Endometrium (tissue), 2 donors: ENCODE data around the gene ZNF248.
"Not testable (repeated sequence)": the region's sequence is repeated elsewhere in the genome, so short reads cannot be mapped to it uniquely, and the experiment has no call there.

Experiments used
- FAIRE-seq: peaks from 2 replicates; lab custom pipeline; 2012; peaks lifted over from hg19 to GRCh38; lab: Jason Lieb, UNC
- donor health status: control.
- donor health status: control.

ZNF248 gene

DNA sequence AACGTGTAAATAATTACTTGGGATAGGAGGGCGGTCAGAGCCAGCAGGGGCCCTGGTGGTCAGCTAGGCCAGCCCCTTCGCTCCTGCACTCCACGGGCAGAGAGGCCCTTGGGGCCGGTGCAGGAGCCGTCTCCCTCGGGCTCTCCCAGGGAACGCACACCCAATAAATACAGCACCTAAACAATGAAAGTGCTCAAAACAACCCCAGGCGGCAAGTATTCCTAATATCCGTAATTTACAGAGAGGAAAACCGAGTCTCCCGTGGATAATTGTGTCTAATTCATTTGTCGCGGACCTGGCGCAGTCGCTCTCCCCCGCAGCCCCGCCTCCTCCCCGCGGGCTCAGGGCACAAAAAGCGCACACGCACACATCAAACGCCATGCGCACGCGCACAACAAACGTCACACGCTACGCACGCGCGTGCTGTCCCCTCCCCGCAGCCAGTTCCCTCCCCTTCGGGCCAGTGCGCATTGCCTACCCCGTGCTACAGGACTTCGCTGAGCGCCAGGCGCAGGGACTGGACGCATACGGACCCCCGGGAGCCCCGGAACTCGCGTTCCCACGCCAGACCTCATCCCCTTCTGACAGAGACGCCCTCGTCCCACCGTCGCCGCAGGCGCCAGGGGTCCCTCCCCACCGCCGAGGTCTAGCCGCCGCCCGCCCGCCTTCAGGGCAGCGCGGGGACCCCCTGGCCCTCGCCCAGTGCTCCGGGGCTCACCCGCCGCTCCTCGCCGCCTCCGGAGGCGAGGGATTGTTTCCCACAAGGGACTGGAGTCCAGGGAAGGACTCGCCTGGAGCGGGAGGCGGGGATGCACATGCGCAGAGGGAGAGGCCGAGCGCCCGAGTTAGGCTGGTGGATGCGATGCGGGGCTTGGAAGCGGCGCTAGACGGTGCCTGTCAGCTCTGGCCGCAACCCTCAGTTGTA lies at the start of gene ZNF248:
TSS of gene ZNF248 (minus strand) at position 324 of the 925 bp plus-strand sequence. CDS start 1,300 bp downstream, outside the sequence.
- peak; percentile 82 for FAIRE-seq

DNA sequence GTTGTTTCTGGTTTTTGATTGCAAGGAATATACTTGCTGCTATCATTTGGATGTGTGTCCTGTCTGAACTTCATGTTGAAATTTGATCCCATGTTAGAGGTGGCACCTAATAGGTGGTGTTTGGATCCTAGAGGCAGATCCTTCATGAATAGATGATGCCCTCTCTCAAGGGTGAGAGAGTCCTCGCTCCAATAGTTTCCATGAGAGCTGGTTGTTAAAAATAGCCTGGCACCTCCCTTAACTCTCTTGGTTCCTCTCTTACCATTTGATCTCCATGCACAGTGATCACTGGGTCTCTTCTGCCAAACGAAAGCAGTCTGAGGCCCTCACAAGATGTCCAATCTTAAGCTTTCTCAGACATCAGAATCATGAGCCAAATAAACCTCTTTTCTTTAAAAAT lies 49.0 kb upstream of the ZNF248 start:
- FAIRE-seq = no peak

DNA sequence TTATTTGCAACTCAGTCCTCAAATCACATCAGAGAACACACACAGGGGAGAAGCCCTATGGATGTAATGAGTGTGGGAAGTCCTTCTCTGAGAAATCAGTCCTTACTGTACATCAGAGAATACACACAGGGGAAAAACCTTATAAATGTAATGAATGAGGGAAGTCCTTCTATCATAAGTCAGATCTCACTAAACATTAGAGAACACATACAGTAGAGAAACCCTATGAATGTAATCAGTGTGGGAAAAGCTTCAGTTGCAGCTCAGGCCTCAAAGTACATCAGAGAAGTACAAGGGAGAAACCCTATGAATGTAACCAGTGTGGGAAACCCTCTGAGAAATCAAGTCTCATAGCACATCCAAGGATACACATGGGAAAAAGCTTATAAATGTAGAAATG lies 39.0 kb upstream of the ZNF248 start:
- FAIRE-seq = no peak

DNA sequence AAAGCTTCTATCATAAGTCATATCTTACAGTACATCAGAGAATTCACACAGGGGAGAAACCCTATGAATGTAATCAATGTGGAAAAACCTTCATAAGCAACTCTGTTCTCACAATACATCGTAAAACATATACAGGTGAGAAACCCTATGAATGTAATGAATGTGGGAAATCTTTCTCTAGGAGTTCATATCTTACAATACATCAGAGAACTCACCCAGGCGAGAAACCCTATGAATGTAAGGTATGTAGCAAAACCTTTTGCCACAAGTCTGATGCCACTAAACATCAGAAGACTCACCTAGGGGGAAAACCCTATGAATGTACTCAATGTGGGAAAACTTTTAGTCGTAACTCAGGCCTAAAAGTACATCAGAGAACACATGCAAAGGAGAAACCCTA lies 38.3 kb upstream of the ZNF248 start:
- no peak for FAIRE-seq

DNA sequence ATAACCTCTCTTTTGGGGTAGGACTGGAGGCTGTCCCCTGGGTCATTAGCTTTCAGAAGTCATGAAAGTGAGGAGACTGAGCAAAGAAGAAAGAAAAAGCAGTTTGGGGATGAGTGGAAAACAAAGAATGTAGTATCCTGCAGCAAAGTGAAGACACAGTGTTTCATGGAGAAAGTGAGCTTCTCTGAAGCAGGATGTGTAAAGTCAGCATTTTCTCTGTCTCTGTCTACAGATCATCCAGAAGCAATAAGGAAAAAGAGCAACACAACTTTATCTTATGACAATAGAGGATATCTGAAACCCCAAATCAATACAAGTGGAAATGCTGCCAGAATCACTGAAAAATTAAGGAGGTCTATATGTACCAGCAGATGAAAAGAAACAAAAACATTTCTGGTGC lies 28.4 kb upstream of the ZNF248 start:
- no peak for FAIRE-seq

DNA sequence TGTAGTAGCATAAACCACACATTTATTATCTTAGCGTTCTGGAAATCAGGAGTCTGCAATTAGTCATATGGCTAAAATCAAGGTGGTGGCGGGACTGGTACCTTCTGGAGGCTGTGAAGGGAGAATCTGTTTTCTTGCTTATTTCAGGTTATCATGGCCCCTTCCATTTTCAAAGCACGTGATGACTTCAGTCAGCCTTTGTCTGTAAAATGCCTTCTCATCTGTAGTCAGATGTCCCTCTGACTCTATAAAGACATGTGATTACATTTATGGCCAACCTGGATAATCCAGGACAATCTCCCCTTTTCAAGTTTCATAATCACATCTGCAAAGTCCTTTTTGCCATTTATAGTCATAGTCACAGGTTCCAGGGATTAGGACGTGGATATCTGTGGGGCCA lies 15.5 kb upstream of the ZNF248 start:
- no peak for FAIRE-seq

DNA sequence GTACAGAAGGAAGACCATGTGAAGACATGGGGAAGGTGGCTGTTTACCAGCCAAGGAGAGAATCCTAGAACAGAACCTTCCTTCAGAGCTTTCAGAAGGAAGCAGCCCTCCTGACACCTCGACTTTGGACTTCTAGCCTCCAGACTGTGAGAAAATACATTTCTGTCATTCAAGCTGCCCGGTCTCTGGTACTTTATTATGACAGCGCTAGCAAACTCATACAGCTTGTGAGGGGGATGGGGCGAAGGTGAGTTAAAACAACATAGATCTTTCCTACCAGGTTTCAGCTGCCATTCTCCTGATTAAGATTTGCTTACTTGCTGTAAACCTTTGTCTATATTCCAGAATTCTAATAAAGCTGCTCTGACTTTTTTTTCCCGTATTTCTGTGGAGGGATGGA lies 14.9 kb upstream of the ZNF248 start:
- FAIRE-seq = no peak

DNA sequence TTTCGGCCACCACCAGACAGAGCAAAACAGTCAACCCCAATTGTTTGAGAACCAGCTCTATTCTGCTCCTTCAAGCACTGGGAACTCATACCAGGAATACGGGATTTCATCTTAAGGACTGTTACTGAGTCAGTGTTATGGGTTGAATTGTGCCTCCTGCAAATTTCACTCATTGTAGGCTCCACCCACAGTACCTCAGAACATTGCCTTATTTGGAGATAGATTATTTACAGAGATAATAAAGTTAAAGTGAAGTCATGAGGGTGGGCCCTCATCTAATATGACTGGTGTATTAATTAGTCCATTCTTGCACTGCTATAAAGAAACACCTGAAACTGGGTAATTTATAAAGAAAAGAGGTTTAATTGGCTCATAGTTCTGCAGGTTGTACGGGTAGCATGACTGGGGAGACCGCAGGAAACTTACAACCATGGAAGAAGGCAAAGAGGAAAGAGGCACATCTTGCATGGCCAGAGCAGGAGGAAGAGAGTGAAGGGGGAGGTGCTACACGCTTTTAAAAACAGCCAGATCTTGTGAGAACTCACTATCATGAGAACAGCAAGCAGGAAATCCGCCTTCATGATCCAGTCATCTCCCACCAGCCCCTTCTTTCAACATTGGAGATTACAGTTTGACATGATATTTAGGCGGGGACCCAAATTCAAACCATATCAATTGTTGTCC lies 14.3 kb upstream of the ZNF248 start:
- no peak for FAIRE-seq

DNA sequence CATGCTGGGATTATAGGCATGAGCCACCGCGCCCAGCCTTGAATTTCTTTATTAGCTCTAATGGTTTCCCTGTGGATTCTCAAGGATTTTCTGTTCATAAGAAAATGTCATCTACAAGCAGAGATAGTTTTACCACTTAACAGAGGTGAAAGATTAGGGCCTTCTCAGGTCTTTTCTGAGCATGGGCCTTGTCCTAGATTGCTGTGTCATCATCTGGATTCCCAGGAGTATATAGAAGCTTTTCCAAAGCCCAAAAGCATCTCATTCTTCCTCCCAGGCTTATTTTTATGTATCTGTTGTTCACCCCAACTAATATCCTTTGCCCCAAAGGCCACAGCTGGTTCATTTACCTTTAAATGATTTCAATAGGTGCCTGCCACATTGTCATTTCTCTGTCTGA lies 13.7 kb upstream of the ZNF248 start:
- no peak for FAIRE-seq

DNA sequence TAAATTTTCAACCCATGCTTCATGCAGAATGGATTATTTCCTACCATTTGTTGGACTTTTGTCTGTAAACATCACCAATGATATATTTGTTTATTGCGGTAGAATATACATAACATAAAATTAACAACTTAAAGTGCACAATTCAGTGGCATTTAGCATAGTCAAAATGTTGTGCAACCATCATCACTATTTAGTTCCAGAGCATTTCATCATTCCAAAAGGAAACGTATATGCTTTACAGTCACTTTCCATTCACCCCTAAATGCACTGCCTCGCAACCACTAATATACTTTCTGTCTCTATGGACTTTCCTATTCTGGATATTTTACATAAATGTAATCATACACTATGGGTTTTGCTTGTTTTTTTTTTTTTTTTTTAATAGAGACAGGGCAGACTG lies 11.4 kb upstream of the ZNF248 start:
- no peak for FAIRE-seq

DNA sequence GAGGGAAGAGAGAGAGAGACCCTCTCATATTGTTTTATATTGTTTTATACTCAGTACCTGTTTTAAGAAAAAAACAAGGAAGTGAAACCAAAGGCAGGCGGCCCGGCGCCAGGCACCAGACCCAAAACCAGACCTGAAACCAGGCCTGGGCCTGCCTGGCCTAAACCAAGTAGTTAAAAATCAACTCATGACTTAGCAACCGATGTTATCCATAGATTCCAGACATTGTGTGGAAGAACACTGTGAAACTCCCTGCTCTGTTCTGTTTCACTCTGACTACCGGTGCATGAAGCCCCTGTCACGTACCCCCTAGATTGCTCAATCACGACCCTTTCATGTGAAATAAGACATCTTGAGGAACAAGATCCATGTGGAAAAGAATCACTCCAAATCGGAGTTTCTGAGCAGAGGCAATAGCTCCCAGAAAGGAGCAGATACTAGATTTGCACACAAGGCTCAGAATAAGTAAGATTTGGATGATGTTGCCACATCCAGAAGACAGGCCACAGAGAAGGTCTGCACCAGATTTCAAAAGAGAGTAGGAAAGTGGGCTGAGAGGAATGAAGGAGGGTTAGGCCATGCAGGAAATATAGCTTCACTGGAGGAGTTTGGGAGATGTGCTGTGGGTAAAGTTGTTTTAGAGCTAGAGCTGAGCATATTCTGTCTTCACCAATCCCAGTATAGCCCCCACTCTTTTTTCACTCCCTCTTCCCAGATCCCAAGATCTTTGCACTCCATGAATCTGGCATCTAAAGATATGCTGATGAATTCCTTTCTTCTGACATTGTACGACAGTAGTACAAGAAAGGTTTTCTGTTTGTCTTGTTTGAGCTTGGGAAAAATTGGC lies 8.8 kb upstream of the ZNF248 start:
- FAIRE-seq = no peak

DNA sequence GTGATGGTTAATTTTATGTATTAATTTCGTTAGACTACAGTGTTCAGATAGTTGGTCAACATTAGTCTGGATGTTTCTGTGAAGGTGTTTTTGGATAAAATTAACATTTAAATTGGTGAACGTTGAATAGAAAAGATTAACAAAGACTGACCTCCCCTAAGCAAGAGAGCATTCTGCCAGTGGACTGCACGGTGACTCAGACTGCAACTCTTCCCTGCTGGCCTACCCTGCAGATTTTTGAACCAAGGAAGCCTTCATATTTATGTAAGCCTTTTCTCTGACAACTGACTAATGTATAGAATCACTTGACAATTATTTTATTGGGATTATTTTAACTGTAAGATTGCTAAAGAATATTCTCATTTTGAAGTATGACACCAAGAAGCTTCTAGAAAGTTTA lies 7.9 kb upstream of the ZNF248 start:
- FAIRE-seq = no peak

DNA sequence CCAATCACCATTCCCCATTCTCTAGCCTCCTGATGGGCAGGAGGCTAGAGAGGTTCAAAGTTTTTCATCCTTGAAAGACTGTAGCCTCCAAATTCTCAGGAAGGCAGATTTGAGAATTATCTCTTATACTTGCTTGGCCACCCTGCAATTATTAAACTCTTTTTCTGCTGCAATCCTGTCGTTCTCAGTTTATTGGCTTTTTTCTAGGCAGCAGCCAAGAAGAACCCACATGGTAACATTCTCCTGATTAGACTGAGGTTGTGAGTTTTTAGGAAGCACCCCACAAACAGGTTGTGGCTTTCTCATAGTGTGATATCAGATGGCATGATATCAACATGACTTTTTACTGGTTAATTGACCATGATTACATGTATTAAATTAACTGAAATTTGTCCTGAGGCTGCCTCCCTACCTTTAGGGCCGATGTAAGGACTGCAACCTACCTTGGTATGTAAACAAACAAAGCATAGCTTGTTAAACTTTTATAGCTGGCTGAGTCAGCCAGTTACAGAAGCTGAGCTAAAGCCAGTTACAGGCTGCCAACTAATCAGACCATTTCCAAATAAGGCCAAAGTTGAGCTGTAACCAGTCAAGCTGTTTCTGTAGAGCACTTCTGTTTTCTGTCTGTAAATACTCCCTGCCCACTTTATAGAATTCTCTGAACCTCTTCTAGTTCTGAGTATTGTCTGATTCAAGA lies 3.2 kb upstream of the ZNF248 start:
- FAIRE-seq = no peak

DNA sequence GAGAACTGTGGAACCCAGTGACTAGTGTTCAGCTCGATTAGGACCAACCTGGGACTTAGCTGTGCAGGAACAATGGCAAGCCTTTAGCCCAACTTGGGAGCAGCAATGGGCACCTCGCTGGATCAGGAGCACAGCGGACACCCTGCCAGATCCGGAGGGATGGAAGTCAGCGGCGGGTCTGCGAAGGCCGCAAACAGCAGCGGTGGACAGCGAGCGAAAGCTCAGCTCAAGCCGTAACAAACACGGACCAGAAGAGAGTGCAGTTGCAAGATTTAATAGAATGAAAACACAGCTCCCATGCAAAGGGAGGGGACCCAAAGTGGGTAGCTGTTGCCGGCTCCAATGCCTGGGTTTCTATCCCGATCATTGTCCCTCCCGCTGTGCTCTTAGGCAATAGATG lies 1.9 kb upstream of the ZNF248 start:
- FAIRE-seq = not testable (repeated sequence)

DNA sequence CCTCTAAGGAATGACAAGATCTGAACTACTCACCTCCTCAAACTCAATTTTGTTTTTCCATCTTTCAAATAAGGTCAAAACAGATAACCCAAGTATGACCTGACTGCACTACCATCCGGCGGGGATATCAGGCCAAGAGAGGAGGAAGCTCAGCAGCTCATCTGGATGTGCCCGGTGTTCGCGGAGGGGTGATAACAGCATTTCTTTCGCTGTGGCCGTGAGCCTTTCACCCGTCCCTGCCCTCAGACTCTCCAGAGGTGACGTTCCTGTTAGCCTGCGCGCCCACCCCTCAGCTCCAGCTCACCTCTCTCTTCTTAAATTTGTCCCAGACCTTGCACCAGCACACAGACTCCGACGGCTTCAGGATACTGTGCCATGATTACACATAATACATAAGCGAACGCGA lies 526 bp downstream of the ZNF248 start:
- FAIRE-seq = no peak

DNA sequence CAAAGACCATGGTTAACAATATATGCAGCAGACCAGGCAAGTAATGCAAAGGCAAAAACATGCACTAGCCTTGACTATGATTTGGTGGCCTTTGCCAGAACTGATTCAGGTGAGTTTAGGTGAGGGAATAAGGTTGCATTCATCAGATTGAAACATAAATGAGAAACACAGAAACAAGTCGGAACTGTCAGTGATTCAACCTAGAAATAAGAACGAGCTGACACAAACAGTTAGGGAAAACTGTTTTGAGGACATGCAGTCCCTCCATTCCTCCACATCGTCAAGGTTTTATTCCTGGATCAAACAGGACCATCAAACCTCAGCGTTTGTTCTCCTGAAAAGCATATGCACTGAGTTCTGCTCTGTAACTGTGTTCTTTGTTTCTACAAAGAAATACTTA lies 1.8 kb downstream of the ZNF248 start:
- FAIRE-seq = no peak

DNA sequence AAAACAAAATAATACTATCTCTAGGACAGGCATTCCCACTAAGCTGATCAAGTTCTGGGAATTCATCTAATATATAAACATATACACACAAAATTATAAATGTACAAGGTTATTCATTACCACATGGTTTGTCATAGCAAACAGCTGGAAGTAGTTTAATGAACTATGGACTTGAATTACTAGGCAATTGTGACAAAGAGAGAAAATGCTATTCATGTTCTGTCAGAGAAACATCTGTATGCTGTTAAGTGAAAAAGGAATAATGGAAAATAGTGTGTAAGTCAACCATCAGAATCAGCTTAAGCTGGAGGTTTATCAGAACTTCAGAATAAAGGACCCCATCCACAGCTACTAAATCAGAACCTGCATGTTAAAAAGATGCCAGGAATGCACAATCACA lies 2.8 kb downstream of the ZNF248 start:
- no peak for FAIRE-seq

DNA sequence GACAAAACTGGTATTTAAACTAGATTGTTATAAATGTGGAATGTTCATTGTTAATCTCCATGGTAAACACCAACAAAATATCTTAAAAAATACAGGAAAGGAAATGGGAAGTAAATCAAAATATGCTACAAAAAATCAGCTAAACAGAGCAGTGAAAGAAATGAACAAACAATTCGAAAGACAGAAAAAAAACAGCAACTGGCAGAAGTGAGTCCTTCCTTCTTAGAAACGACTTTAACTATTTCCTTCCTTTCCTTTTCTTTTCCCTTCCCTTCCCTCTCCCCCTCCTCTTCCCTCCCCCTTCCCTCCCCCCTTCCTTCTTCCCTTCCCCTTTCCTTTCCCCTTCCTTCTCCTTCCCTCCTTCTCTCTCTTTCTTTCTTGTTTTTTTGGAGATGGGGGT lies 12.8 kb downstream of the ZNF248 start:
- no peak for FAIRE-seq

DNA sequence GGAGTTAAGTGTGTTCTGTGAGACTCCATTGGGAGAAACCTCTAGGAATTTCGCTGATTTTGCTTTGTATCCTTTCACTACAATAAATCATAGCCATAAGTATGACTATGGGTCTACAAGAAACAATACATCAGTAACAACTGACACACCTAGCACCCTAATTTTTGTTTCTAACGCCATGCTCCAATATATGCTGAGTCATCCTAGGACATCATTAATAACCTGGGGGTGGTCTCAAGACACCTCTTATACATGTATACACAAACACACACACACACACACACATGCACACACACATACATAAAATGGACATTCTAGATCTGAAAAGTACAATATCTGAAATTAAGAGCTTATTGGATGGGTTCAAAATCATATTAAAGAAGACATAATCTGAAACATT lies 18.2 kb downstream of the ZNF248 start:
- FAIRE-seq = no peak

DNA sequence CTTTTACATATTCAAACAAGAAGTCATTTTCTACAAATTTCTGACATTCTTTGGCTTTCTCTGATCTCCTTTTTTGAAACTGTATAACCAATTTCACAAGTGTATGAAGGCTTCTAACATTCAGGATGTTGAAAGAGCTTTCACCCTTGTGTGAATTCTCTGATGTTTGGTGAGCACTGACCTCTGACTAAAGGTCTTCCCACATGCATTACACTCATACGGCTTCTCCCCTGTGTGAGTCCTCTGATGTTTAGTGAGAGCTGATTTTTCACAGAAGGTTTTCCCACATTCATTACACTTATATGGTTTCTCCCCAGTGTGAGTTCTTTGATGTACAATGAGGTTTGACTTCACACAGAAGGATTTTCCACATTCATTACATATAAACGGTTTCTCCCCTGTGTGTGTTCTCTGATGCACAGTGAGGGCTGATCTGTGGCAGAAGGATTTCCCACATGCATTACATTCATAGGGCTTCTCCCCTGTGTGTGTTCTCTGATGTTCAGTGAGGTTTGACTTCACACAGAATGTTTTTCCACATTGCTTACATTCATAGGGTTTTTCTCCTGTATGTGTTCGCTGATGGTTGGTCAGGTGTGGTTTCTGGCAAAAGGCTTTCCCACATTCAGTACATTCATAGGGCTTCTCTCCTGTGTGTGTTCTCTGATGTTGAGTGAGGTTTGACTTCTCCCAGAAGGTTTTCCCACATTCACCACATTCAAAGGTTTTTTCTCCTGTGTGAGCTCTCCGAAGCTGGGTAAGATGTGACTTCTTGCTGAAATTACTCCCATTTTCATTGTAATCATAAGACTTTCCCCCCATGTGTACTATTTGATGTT lies 25.7 kb downstream of the ZNF248 start:
- FAIRE-seq = no peak

DNA sequence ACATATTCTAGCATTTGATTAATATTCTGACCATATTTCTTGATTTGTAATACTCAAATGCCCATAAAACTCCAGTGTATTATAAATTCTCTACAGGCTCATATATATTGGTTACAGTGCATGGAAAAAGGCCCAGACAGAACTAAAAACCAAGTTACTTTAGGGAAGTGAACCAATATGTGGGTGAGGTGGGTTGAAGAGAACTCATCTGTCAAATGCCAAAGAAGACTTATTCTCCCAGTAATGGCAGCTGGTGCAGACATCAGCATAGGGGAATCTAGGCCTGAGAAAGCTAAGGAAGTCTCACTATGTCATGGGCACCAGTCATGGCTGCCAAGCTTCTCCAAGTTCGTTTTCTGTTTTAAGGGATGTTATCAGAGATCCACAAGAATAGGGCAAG lies 30.6 kb downstream of the ZNF248 start:
- FAIRE-seq = no peak
